Muscle layer of duodenum (tissue), 2 donors: ENCODE measurements around the gene ULK2.
"Not testable (repeated sequence)": the region's sequence is repeated elsewhere in the genome, so short reads cannot be mapped to it uniquely, and the experiment has no call there.

Experiments used
- H3K27ac ChIP-seq: one replicate; pipeline ENCODE4 v1.7.0; 2013; ENCODE audit warnings: mild to moderate bottlenecking, low read length
- H3K27me3 ChIP-seq: one replicate; pipeline ENCODE4 v1.7.0; 2013; ENCODE audit warnings: low read depth, mild to moderate bottlenecking, control low read depth, low read length
- H3K36me3 ChIP-seq, 2 donors: one replicate each; pipeline ENCODE4 v1.7.0; 2013; ENCODE audit warnings: low read length in 2 of 2, control low read depth in 1 of 2, mild to moderate bottlenecking in 1 of 2; ENCODE audit not compliant: insufficient read depth in 2 of 2, control insufficient read depth in 1 of 2
- H3K4me1 ChIP-seq, 2 donors: one replicate each; pipeline ENCODE4 v1.7.0; 2013; ENCODE audit warnings: low read length in 2 of 2, mild to moderate bottlenecking in 2 of 2, control low read depth in 1 of 2, moderate library complexity in 1 of 2; ENCODE audit not compliant: insufficient read depth in 2 of 2, control insufficient read depth in 1 of 2
- H3K4me3 ChIP-seq, 2 donors: one replicate each; pipeline ENCODE4 v1.7.0; 2013; ENCODE audit warnings: low read length in 2 of 2, low read depth in 1 of 2, mild to moderate bottlenecking in 1 of 2
- H3K9me3 ChIP-seq, 2 donors: one replicate each; pipeline ENCODE4 v1.7.0; 2013; ENCODE audit warnings: low read length in 2 of 2, control low read depth in 1 of 2, mild to moderate bottlenecking in 1 of 2; ENCODE audit not compliant: control insufficient read depth in 1 of 2
- donor health status: healthy.

Gene ULK2

GRCh38 chr17:19763991-19764390, 103.7 kb downstream of the ULK2 start:
- H3K4me1 ChIP-seq, H3K9me3 ChIP-seq, H3K4me3 ChIP-seq, H3K27me3 ChIP-seq, H3K27ac ChIP-seq, H3K36me3 ChIP-seq: not testable (repeated sequence)

GRCh38 chr17:19763416-19763815, 104.3 kb downstream of the ULK2 start:
- no peak overlapping the region for H3K4me3 ChIP-seq
- peaks cover 2 to 7% of the 10 kb centered on the region in 2 donors for H3K4me1 ChIP-seq
- no peaks in the 10 kb centered on the region for H3K36me3 ChIP-seq
- H3K27ac ChIP-seq: no peak overlapping the region
- no peaks in the 10 kb centered on the region for H3K27me3 ChIP-seq
- no peaks in the 10 kb centered on the region for H3K9me3 ChIP-seq

DNA sequence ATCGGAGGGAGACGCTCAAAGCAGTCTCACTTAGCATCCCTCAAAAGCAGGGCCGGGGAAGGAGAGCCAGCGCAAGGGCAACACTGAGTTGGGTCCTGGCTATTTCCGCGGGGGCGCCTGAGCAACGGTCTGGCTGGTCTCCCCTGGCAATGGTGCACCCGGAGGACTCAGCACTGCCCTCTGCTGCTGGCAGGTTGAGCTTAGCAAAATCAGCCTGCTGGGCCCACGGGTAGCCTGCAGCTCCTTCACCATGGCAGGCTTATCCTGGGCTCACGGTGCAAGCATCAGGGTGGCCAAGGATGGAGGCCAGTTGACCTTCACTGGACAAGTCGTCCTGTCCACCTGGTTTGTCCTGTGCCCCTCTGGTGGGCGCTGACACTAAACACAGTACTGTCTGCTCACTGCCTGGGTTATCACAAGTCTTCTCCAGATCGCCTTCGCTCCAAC, 105.2 kb downstream of the ULK2 start:
- H3K9me3 ChIP-seq: no peaks in the 10 kb centered on the region
- H3K27me3 ChIP-seq: no peaks in the 10 kb centered on the region
- H3K4me1 ChIP-seq: peaks cover 2 to 7% of the 10 kb centered on the region in 2 donors
- H3K27ac ChIP-seq: no peak overlapping the region
- H3K4me3 ChIP-seq: no peak overlapping the region
- no peaks in the 10 kb centered on the region for H3K36me3 ChIP-seq

DNA sequence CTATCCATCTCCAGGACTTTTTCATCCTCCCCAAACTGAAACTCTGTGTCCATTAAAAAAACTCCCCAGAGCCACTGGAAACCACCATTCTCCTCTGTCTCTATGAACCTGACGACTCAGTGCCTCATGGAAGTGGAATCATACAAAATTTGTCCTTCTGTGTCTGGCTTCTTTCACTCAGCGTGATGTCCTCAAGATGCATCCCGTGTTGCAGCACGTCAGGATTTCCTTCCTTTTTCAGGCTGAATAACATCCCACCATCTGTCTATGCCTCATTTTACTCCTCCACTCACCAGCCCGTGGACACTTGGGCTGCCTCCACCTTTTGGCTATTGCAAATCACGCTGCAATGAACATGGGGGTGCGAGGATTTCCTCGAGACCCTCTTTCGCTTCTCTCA, 107.0 kb downstream of the ULK2 start:
- Histone ChIP-seq H3K27ac (no peak overlapping the region), H3K36me3 (no peaks in the 10 kb centered on the region), H3K27me3 (no peaks in the 10 kb centered on the region), H3K4me3 (no peak overlapping the region), H3K9me3 (no peaks in the 10 kb centered on the region), H3K4me1 (peaks cover 2 to 7% of the 10 kb centered on the region in 2 donors)

DNA sequence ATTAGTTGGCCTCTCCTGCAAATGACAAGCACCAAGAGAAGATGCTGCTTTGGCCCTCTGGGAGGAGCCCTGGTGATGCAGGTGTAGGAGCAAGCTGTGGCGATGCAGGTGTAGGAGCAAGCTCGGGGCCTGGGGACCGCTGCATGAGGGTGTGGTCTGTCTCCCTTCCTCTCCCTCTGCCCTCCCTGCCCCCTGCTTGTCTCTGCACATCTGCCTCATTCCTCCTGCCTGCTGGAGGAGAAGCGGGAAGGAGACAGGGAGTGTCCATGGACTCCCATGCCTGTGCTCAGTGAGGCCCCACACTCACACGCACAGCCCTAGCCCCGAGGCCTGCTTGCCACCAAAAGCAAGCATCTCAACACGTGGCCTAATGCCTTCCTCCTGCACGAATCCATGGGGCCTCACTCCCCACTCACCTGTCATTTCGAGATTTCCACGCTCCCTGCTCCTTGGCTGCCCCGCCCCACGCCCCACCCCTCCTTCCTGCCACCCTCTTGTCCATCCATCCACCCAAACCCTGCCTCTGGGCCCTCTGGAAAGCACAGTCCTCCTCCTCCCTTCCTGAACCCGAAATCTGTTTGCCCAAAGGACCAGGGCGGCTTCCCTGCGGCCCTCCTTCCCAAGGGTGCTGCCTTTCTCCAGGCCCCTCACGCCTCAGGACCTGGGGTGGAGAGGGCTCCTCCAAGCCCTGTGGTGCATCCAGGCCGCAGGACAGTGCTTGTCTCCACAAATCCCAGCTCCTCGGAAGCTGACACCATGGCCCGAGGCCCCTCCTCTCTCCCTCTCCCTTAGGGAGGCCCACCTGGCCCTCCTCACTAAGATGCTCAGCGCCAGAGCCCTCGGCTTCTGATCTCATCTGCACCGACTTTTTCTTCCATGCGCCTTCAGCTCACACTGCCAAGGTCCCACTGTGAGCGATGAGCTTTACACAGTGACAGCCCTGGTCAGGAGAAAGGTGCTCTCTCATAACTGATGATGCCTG, 107.9 kb downstream of the ULK2 start:
- Histone ChIP-seq H3K27me3 (no peaks in the 10 kb centered on the region), H3K4me1 (peaks cover 2 to 7% of the 10 kb centered on the region in 2 donors), H3K27ac (no peak overlapping the region), H3K36me3 (no peaks in the 10 kb centered on the region), H3K4me3 (no peak overlapping the region), H3K9me3 (no peaks in the 10 kb centered on the region)

GRCh38 chr17:19757536-19758180, 110.1 kb downstream of the ULK2 start:
- H3K4me1 ChIP-seq: peaks cover 2 to 6% of the 10 kb centered on the region in 2 donors
- no peaks in the 10 kb centered on the region for H3K36me3 ChIP-seq
- H3K27me3 ChIP-seq: no peaks in the 10 kb centered on the region

GRCh38 chr17:19756546-19756945, 111.2 kb downstream of the ULK2 start:
- Histone ChIP-seq H3K4me3 (no peak overlapping the region), H3K9me3 (no peaks in the 10 kb centered on the region)

More at GRCh38 chr17:19757536-19758180, 110.1 kb downstream of the ULK2 start:
- Histone ChIP-seq H3K27ac (no peak overlapping the region), H3K9me3 (no peaks in the 10 kb centered on the region), H3K4me3 (no peak overlapping the region)

DNA sequence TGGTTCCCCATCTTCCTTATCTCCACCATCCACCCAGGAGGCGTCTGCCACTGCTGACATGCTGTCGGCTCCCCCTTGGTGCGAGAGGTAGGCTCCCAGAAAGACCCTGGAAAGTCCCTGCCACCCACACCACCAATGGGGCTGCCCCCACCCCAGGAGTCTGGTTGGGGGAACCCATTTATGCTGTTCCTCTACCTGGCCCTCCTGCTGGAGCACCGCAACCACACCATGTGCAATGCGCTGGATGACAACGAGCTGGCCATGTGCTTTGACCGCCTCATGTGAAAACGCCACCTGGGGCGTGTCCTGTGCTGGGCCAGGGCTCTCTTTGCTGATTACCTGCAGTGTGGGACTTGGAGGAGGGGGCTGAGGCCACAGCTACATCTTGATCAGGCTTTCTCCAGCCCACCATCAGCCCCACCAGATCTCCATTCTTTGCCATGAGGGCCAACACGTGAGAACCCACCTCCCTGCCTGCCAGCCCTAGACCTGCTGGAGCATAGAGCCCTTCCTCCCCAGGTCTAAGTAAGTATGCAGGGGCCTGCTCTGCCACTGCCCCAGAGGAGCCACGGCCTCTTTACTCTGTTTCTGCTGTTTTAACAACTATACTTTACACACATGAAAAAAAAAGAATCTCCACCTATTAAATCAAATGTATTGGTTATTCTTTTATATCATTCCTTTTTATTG, 111.8 kb downstream of the ULK2 start:
- no peak overlapping the region for H3K27ac ChIP-seq
- no peaks in the 10 kb centered on the region for H3K36me3 ChIP-seq
- no peak overlapping the region for H3K4me3 ChIP-seq
- no peaks in the 10 kb centered on the region for H3K4me1 ChIP-seq
- no peaks in the 10 kb centered on the region for H3K9me3 ChIP-seq
- H3K27me3 ChIP-seq: no peaks in the 10 kb centered on the region

More at GRCh38 chr17:19756546-19756945, 111.2 kb downstream of the ULK2 start:
- no peaks in the 10 kb centered on the region for H3K27me3 ChIP-seq
- H3K27ac ChIP-seq: no peak overlapping the region
- H3K4me1 ChIP-seq: no peaks in the 10 kb centered on the region
- H3K36me3 ChIP-seq: no peaks in the 10 kb centered on the region

DNA sequence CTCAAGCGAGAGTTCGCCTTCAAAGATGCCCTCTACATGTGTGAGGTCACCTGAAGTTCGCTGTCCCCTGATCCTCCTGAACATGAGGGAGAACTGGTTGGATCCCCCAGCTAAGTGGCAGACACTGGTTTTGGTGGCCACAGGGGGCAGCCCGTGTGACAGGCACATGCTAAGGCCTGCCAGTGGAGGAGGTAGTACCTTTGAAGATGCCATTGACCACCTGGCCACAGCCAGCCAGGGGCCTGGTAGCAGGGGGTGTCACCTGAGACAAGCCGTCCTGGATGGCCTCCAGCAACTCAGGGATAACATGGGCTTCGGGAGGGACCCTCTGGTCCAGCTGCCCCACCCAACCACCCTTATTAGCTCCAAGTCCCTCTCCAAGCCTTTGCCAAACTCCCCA, 112.3 kb downstream of the ULK2 start:
- no peaks in the 10 kb centered on the region for H3K9me3 ChIP-seq
- H3K36me3 ChIP-seq: no peaks in the 10 kb centered on the region
- no peaks in the 10 kb centered on the region for H3K27me3 ChIP-seq
- no peak overlapping the region for H3K27ac ChIP-seq
- no peak overlapping the region for H3K4me3 ChIP-seq
- H3K4me1 ChIP-seq: no peaks in the 10 kb centered on the region

DNA sequence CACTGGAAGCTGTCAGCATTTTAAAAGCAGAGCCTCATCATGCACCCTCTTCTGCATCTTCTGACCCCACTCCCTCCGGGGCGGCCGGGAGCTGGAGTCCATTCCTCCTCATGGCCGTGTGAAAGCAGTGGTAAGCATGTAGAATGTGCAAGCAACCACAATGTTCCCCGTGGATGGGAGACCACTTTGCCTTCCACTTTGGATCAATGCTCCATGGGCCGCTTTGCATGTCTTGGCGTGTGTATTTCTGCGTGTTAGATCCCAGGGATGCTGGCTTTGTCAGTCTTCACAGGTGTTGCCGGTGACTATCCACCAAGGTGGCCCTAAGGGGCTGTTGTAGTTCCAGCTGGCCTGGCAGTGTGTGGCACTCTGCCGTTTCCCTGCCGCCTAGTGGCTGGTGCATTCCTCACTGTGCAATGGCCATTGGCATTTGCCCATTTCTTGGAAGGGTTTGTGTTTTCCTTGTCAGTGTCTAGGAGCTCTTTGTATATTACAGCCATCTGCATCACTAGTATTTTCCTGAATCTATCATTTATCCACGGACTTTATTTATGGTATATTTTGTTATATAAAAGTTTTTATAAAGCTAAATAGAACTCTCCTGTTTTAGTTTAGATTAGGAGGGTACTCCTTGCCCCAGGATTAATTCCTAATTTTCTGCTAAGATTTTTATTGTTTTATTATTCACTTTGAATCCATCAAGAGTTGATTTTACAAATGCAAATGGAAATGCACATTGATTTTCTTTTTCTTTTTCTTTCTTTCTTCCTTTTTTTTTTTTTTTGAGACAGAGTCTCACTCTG, 113.9 kb downstream of the ULK2 start:
- no peak overlapping the region for H3K4me3 ChIP-seq
- H3K27me3 ChIP-seq: no peaks in the 10 kb centered on the region
- H3K27ac ChIP-seq: no peak overlapping the region
- H3K9me3 ChIP-seq: no peaks in the 10 kb centered on the region
- no peaks in the 10 kb centered on the region for H3K36me3 ChIP-seq
- no peaks in the 10 kb centered on the region for H3K4me1 ChIP-seq
